NCI-H526 (cell line): ENCODE measurements around the gene CD200R1L.

Experiments used
- DNase-seq, 2 experiments: peaks; one replicate each; lab custom pipeline; 2025; lab: John Stamatoyannopoulos, UW

The CD200R1L gene

GRCh38 chr3:112786881-112787579 is 59.6 kb downstream of the CD200R1L start:
- DNase-seq, result no peak

GRCh38 chr3:112786002-112786590 is 60.6 kb downstream of the CD200R1L start:
- no peak for DNase-seq

- DNase-seq, result no peak
Observed at GRCh38 chr3:112785321-112786001, 61.2 kb downstream of the CD200R1L start.

GRCh38 chr3:112782491-112782890 is 64.2 kb downstream of the CD200R1L start:
- DNase-seq, result no peak

DNA sequence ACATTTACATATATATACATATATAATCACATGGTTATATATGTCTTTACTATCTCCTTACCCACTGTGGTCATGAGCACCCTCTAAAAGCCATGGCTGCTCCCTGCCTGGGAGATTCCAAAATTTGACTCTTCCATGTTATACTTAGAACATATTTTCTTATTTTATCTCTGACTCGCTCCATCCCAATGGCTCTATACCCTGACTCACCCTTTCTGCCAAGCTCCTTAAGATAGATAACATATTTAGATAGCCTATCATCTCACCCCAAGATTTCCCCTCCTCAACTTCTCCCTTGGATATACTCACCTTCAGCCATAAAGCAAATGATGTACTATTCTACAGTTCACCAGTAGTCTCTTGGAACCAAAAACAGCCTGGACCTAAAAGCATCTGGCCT is 65.1 kb downstream of the CD200R1L start:
- DNase-seq, result no peak

GRCh38 chr3:112779558-112780480 is 66.8 kb downstream of the CD200R1L start:
- no peak for DNase-seq

- no peak for DNase-seq
Observed at GRCh38 chr3:112779011-112779410, 67.7 kb downstream of the CD200R1L start.

- no peak for DNase-seq
Observed at GRCh38 chr3:112778353-112778948, 68.2 kb downstream of the CD200R1L start.

- DNase-seq, result no peak
Observed at GRCh38 chr3:112777811-112778210, 68.9 kb downstream of the CD200R1L start.

DNA sequence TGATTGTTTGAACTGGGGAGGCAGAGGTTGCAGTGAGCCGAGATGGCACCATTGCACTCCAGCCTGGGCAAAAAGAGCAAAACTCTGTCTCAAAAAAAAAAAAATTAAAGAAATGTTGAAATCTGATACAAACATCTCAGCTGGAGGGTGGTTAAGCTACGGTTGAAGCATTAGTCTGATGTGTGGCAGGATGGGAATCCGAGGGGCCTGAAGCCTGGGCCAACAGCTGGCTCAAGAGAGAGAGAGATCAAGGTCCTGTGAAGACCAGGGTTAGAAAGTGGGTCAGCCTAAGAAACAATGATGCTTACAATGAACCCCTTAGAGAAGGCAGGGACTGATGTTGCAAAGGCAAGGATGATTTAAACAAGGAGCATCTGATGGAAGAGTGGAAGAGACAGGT is 69.8 kb downstream of the CD200R1L start:
- DNase-seq, result no peak

DNA sequence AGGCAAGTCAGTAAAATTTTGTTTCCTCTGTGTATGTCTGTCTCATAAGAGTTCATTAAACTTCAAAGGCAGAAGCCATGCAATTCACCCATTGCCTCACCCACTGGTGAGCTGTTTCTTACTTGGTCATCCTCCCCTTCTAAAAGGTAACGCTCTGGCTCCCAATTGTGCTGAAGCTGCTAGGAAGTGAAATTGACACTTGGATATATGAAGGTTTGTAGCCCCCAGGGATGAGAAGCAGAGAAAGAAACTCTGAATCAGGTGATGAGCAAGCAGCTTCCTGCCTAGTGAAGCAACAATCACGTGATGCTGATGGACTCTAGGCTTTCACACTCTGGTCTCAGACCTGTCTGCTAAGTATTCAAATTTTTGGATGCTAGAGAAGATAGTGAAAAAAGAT is 70.7 kb downstream of the CD200R1L start:
- no peak for DNase-seq

DNA sequence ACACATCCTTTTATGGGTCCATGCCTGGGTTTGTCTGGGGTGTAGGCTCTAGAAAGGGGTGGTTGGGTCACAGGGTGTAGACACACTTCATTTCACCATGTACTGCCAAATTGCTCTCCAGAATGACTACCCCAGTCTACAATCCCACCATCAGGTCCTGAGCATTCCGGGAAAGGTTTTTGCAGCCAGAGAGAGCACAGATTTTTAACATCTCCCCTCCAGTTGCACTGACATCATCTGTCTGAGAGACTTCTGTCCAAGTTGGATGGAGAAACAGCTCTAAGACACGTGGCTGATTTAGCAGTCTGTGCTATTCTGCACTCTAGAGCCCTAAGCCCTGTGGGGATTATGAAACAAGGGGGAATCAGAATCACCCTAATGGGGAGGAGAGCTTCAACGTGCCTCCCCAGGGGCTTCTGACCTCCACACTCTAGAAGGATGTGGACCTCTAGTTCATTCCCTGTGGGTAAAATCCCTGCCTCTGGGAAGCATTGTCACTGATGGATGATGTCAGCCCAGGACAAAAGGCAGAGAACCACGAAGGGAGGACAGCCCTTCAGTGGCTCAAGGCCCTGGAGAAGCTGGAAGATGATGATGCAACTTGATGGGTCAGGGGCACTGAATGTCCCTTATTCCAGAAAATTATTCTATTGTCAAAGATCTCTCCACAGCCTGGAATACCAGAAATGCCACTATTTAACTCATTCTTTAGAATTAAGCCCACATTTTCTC is 71.5 kb downstream of the CD200R1L start:
- no peak for DNase-seq

DNA sequence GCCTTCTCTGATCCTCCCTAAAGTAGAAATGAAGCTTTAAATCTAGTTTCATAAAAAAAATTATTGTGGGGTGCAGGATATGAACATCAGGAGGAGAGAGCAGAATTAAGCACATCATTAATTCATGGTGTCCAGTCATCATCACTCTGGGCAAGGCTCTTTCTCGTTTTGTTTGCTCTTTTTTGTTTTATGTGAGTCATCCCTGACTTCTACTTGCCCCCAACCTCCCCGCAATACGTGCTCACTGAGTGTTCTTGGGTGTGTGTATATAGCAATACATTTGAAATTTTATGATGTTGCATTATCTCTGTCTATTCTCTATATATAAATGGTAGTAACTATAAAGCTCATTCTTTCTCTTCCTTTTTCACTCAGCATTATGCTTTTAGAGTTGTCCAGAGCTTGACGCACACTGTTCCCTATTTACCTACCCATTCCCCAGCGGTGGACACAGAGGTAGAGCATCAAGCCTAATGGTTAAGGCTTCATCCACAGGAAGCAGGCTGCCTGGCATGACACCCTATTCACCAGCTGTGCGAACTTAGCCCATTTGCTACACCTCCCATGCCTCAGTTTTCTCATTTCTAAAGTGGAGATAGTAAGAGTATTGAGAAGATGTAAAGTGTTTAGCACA is 72.3 kb downstream of the CD200R1L start:
- no peak for DNase-seq

DNA sequence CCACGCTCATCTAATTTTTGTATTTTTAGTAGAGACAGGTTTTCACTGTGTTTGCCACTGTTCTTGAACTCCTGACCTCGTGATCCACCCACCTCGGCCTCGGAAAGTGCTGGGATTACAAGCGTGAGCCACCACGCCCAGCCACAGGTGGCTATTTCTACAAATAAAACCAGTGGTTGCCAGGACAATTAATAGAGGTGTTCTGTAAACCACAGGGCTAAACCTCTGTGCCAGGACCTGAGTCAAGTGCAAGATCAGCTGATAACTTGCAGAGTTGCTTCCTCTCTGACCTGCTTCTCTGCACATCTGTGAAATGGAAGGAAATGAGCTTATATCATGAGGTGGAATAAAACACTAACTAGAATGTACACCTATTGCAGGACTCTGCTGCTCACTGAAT is 72.8 kb downstream of the CD200R1L start:
- no peak for DNase-seq

DNA sequence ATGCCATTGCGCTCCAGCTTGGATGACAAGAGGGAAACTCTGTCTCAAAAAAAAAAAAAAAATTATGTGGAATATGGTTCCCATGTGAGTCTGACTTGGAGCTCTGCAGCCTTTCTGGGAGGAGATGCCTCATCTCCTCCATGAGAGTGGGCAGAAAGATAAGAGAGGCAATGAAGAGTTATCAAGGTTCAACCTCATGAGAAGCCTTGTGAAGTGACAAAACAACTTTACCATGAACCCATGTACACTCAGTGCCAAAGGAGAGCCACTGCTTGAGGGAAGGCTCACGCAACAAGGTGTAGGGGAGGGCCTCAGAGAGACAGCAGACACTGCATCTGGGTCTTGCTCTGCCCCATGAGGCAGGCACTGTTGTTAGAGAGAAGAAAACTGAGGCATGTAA is 75.7 kb downstream of the CD200R1L start:
- DNase-seq, result no peak

- no peak for DNase-seq
Observed at GRCh38 chr3:112770032-112770626, 76.5 kb downstream of the CD200R1L start.

DNA sequence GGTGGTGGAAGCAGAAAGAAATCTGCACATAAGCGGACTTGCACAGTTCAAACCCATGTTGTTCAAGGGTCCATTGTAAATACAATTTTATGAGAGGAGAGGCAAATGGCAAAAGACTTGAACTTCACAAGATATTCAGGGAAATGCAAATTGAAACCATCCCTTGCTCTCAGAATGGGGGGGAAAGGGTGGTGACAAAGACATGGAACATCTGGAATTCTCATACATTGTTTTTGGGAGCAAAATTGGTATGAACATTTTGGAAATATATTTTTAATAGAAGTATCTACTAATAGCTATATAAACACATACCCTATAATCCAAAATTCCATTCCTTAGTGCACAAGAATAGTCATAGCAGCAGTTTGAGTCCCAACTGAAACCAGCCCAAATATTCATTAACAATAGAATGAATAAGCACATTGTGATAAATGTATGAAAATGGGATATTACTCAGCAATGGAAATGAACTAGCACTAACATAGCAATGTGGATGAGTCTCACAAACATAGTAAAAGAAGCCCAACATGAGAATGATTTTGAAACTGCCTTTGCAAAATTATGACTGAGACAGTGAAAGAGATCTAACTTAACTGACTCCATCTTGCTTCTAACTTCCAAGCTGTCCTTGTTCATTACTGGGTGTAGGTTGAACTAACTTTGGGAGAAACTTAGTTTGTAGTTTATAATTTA is 77.2 kb downstream of the CD200R1L start:
- DNase-seq, result no peak

GRCh38 chr3:112767777-112768176 is 78.9 kb downstream of the CD200R1L start:
- no peak for DNase-seq

GRCh38 chr3:112767177-112767576 is 79.5 kb downstream of the CD200R1L start:
- no peak for DNase-seq
